ENCODE data around the gene KIF1A.
"Not testable (repeated sequence)": the region's sequence is repeated elsewhere in the genome, so short reads cannot be mapped to it uniquely, and the experiment has no call there.

Gene KIF1A

GRCh38 chr2:240690421-240691074, 129.5 kb downstream of the KIF1A start:
- H3K27me3 ChIP-seq (ENCODE audit: insufficient read depth, low read length); H4K20me1 ChIP-seq (ENCODE audit: insufficient read depth, low read length); H3K9me2 ChIP-seq (ENCODE audit: low read depth, low read length); H3K36me3 ChIP-seq (ENCODE audit: insufficient read depth, low read length); H2AFZ ChIP-seq (ENCODE audit: low read length); H3K9me3 ChIP-seq (ENCODE audit: low read length); H3K79me2 ChIP-seq (ENCODE audit: insufficient read depth, low read length); H3K27ac ChIP-seq (ENCODE audit: low read depth, low read length, poor library complexity, severe bottlenecking); H3K4me1 ChIP-seq (ENCODE audit: insufficient read depth, low read length, severe bottlenecking); H3K4me2 ChIP-seq (ENCODE audit: low read length); H3F3A ChIP-seq (ENCODE audit: insufficient read depth, low read length); H3K9ac ChIP-seq (ENCODE audit: low read length); H3K4me3 ChIP-seq (ENCODE audit: low read depth, low read length, poor library complexity, severe bottlenecking): not testable (repeated sequence)

GRCh38 chr2:240689975-240690374, 130.0 kb downstream of the KIF1A start:
- Histone ChIP-seq H3K9me2 (ENCODE audit: low read depth, low read length) (no peaks in the 10 kb centered on the region), H3F3A (ENCODE audit: insufficient read depth, low read length) (no peaks in the 10 kb centered on the region), H3K4me1 (ENCODE audit: insufficient read depth, low read length, severe bottlenecking) (no peaks in the 10 kb centered on the region), H2AFZ (ENCODE audit: low read length) (no peak overlapping the region), H3K4me3 (ENCODE audit: low read depth, low read length, poor library complexity, severe bottlenecking) (no peak overlapping the region), H3K4me2 (ENCODE audit: low read length) (no peak overlapping the region), H4K20me1 (ENCODE audit: insufficient read depth, low read length) (no peaks in the 10 kb centered on the region), H3K9ac (ENCODE audit: low read length) (no peak overlapping the region), H3K27ac (ENCODE audit: low read depth, low read length, poor library complexity, severe bottlenecking) (no peak overlapping the region), H3K27me3 (ENCODE audit: insufficient read depth, low read length) (no peaks in the 10 kb centered on the region), H3K36me3 (ENCODE audit: insufficient read depth, low read length) (no peaks in the 10 kb centered on the region), H3K79me2 (ENCODE audit: insufficient read depth, low read length) (no peaks in the 10 kb centered on the region), H3K9me3 (ENCODE audit: low read length) (no peaks in the 10 kb centered on the region)
- TF ChIP-seq CTCF (IDR thresholded peaks at IDR 0.05; ENCODE audit: low read length) (no peak), EZH2 (IDR thresholded peaks at IDR 0.05; ENCODE audit: borderline replicate concordance, low read length) (no peak)

GRCh38 chr2:240688553-240688919, 131.5 kb downstream of the KIF1A start:
- Histone ChIP-seq H3K9me3 (ENCODE audit: low read length) (no peaks in the 10 kb centered on the region), H3K27ac (ENCODE audit: low read depth, low read length, poor library complexity, severe bottlenecking) (no peak overlapping the region), H3K36me3 (ENCODE audit: insufficient read depth, low read length) (no peaks in the 10 kb centered on the region), H3F3A (ENCODE audit: insufficient read depth, low read length) (no peaks in the 10 kb centered on the region), H3K27me3 (ENCODE audit: insufficient read depth, low read length) (no peaks in the 10 kb centered on the region), H3K9ac (ENCODE audit: low read length) (no peak overlapping the region), H3K4me3 (ENCODE audit: low read depth, low read length, poor library complexity, severe bottlenecking) (no peak overlapping the region), H3K4me1 (ENCODE audit: insufficient read depth, low read length, severe bottlenecking) (no peaks in the 10 kb centered on the region), H4K20me1 (ENCODE audit: insufficient read depth, low read length) (no peaks in the 10 kb centered on the region), H3K4me2 (ENCODE audit: low read length) (no peak overlapping the region), H2AFZ (ENCODE audit: low read length) (no peak overlapping the region), H3K79me2 (ENCODE audit: insufficient read depth, low read length) (no peaks in the 10 kb centered on the region), H3K9me2 (ENCODE audit: low read depth, low read length) (no peaks in the 10 kb centered on the region)
- TF ChIP-seq CTCF (IDR thresholded peaks at IDR 0.05; ENCODE audit: low read length): no peak
- no peak for TF ChIP-seq EZH2 (IDR thresholded peaks at IDR 0.05; ENCODE audit: borderline replicate concordance, low read length)

Measured in OCI-LY1 (cell line).